ENCODE results near the gene CADPS2.

The CADPS2 gene

DNA sequence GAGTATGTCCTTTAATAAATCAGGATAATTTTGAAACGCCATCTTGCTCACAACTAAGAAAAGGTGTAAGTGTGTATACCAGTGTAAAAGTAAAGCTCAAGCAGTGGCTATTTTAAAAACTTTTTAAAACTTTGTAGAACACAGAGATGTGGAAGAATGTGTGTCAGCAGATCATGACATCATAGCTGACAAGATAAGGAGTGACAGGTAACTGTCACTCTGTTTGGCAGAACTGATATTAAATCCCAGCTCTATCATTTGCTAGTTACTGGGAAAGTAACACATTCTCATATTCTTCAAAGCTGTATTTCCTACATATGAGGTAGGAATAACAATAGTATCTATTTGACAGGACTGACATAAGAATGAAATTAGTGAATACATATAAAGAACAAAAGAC lies 119.7 kb downstream of the CADPS2 start:
- DNase-seq, result no peak

DNA sequence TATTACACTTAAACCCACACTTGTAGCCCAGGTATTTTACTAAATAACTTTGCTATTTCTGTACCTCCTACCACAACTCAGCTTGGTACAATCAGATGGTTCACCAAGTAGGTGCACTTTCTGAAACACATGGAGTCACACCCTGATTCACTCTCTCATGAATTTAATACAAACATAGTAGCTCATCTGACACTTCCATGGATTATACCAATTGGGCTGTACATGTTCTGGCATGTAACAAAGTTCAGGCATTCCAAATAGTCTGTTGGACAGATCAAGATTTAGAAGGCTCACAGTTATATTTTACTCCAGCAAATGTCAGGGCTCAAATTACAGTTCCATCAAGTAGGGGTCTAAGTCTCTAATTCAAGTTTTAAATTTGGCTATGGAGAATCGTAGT lies 121.4 kb downstream of the CADPS2 start:
- DNase-seq, result no peak

DNA sequence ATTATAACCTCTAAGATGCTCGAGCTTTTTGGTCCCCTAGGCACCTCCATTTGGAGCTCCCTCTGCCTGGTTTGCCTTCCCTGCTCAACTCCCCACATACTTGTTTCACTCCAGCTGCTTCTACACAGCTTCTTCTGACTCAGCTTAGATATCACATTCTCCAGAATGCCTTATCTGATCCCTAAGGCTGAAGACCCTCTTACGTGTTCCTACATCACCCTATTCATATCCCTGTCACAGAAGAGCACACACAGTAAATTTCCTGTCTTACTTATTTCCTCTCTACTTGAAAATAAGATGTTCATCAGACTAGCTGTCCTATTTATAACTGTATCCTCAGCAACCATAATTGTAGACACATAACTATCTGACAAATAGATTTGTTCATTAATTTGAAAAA lies 122.2 kb downstream of the CADPS2 start:
- DNase-seq, result no peak

DNA sequence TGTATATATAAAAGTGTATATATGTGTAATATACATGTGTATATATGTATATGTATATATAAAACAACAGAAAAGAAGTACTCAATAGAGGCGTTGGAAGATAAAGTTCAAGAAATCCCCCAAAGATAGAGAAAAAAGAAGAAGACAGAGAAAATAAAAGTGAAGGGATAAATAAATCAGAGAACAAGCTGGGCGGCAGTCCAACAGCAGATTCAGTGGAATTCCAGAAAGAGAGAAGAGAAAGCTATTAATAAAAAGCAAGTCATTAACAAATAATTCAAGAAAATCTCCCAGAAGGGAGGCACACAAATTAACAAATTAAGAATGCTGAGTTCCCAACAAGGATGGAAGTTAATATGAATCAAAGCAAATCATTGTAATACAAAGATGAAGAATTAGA lies 124.2 kb downstream of the CADPS2 start:
- DNase-seq, result no peak

DNA sequence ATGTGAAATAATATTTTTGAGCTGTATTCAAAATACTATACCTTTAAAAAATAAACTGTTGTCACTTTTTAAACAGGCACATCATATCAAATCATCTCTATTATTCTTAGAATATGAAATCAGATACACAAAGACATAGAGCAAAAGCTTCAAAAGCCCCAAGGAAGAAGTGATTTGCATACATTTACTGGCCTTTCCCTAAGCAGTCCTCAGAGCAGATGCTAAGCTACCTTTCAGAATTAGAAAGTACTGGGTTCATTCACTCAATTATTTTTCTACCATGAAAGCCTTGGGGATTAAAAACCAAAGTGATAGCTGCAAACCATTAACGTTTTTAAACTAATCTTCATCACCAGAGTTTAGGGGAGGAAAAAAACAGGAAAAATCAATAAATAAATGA lies 127.8 kb downstream of the CADPS2 start:
- no peak for DNase-seq

DNA sequence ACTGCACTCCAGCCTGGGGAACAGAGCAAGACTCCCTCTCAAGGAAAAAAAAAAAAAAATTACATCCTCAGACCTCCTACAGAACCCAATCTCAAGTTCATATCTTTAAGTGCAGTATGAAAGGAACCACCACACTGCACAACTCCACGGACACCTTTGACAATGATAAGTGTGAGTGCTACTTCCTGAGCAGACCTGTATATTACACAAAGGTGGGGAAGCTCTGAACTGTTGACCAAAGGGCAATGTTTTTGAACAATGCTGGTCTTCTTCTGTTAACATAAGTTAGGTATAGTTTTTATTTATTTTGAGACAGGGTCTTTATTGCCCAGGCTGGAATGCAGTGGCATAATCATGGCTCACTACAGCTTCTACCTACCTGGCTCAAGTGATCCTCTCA lies 129.4 kb downstream of the CADPS2 start:
- DNase-seq, result no peak

DNA sequence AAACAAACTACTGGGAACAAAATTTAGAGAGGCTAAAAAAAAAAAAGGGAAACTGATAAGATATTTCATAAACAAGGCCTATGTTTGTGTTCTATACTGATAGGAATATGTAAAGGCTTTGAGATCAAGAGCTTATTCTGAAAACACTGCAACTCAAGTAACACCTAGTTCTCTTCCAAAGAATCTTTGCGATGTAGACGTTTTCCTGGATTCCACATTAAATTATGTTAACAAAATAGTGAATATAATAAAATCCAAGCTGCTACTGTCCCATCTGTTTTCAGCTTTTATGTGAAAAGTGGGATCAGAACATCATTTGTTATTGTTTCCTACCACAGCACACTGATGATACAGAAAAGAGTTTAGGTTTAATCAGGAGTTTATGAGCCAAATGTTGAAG lies 130.6 kb downstream of the CADPS2 start:
- DNase-seq, result no peak

DNA sequence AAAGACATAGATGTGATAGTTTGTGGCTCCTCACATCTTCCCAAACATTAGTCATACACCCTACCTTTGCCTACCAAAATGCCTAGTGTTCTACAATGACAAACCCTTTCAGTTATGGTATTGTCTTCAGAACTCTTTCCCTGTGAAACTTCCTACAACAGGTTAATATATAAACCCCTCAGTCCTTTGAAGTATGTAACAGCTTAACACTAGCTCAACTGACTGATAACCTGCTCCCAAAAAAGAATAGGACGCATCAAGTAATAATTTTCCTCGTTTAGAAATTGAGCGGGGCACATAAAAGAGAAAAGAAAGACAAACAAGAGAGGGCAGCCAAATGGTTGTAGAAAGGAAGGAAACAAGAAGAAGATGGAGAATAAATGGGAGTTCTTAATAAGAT lies 133.7 kb downstream of the CADPS2 start:
- DNase-seq, result no peak

DNA sequence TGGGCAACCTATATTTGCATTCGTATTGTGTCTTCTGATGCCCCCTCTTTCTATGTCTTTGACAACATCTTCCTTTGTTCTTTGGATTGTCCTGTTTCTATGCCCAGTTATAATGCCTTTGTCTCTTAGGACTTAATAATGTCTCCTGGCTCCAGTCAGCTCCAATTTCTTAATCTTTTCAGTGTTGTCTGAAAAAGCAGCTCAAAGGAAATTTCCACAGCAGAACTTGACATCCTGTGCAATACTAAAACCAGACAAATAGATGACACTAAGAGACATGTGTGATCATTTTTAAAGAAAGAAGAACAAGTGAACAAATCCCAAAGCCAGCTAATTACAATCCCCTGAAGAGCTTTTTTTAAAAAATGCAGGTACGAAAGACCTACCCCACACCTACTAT lies 135.9 kb downstream of the CADPS2 start:
- DNase-seq, result no peak

DNA sequence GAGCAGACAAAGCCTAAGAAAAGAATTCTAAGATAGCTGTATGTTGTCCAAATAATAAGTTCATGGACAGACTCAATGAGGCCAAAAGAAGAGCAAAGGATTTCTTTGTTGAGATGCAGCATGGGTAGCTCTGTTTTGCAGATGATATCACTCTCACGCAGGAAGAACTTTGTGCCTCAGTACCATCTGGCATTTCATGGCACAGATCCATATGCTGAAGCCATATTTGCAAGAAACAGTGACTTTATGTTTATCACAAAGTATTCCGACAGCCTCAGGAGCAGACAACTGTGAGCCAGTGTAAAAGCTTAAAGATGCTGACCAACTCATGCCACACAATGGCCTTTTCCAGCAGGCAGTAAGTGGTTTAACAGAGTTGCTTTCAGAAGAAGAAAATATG lies 138.1 kb downstream of the CADPS2 start:
- DNase-seq, result no peak

DNA sequence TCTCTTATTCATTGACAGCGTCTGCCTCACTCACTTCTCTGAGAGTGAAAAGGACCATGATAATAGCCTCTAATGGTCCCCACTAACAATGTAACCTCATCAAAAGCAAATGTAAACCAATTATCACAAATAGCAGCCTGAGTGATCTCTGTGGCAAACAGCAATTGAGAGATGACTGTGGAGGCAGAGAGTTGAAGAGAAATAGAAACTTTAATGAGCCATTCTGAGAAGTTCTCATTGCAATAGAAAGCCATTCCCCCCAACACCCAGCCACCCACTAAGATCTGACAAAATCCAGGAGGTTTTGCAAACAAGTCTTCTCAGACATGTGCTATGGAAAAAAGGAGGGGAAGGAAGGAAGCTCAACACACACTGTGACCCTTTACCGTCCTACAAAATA lies 139.3 kb downstream of the CADPS2 start:
- DNase-seq, result no peak

DNA sequence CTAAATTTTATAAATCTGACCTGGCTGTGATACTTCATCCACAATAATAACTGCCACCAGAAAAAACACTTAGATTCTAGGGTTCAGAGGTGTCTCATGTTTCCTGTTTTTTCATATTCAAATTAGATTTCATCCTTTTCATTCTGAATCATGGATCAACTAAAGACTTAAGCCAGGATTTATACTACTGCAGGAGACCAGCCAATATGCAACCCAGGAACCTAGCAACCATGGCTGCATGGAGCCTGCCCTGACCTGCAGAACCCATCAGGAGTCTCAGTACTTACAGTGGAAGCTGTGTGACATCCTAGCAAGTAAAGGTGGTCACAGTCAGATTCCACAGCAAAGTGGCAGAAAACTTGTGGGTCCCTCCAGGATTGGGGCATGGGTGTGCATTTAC lies 143.0 kb downstream of the CADPS2 start:
- no peak for DNase-seq

DNA sequence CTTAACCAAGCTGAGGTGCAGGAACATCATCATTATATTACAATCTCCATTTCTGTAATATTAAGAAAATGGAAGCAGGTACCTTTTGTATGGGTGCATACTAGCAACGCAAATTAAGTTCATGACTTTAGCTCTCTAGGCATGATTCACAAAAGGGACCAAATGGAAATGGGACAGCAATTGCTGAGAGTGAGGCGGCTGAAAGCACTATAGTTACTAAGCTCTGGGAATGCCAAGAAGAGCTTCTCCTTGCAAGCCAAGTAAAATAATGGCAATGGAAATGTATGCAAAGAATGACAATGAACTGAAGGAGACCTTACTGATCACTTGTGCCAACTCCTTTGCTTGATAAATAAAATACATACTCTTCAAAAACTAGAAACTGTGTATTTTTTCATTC lies 147.3 kb downstream of the CADPS2 start:
- no peak for DNase-seq

DNA sequence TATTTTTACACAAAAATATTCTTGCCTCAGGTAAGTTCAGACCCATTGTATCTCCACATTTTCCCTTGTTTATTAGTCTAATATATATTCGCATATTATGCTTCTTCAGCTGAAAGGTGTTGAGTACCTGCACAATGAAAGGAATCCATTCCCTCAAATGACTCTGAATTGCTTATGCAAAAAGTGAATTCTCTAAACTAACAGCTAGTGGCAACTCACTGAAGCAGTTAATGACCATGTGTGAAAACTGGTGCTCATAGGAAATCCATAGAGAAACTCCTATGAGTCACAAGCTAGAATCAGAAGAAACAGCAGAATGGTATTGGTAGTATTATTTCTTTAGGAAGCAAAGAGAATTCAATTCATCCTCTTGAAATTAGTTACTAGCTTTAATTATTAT lies 150.1 kb downstream of the CADPS2 start:
- DNase-seq, result no peak

DNA sequence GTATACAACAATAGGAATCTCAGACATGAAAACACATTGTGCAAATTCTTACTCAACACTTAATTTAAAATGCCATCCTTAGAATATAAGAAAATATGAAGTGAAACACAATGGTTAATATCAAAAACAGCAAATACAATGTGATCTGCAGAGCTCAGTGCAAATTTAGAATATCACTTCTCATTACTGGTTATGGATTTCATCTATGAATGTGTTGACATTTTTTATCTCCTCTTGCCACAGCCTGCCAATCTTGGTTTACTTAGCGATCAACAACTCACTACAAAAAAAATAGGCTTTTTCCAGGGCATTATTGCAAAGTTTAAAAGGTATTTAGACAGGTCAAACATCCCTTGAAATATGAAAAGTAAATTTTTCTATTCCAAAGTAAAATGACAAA lies 158.5 kb downstream of the CADPS2 start:
- DNase-seq, result no peak

DNA sequence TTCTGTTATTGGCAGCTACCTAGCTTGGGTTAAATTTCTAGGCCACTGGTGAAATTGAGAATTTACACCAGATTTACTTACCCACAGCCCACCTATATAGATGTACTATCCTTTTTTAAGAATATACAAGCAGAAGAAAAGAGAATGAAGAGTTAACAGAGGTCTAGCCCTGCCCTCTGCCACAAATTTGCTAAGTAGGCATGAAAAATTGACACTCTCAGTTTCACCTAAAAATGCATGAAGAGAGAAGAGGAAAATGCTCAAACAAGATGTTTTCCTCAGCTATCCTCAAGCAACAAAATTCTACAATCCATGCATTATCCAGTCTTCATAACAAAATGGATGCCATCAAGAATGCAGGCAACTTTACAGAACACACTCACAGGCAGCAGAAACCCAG lies 158.9 kb downstream of the CADPS2 start:
- no peak for DNase-seq

DNA sequence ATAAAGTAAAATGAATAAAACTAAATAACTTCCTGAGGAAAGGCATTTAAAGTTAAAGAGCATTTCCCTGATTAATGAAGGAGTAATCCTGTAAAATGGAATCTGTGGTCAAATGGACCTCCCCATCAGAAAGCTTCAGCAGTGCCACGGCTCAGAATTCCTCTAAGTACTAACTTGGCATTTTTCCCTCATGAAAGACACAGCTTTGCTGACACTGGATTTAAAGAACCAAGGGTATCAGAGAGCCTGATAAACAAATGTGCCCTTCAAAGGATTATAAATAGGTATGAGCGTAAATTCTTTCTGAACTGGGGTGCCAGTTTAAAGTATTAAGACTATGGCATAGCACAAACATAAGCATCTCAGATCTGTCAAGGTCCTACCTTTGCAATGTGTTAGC lies 159.4 kb downstream of the CADPS2 start:
- no peak for DNase-seq

DNA sequence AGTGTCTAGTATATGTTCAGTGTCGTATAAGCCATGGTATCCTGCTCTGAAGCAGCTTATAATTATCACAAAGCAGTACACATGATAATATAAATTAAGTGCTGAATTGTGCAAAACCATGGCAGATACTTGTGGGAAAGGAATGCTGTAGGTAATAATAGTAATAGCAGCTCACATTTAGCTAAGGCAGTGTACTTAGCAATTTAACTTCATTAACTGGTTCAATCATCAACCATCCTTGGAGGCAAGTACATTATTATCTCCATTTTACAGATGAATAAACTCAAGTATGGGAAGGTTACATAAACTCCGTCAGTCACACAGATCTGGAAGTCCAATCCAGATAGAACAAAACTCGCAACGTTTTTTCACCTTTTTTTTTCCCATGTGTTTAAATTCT lies 161.9 kb downstream of the CADPS2 start:
- DNase-seq, result no peak

DNA sequence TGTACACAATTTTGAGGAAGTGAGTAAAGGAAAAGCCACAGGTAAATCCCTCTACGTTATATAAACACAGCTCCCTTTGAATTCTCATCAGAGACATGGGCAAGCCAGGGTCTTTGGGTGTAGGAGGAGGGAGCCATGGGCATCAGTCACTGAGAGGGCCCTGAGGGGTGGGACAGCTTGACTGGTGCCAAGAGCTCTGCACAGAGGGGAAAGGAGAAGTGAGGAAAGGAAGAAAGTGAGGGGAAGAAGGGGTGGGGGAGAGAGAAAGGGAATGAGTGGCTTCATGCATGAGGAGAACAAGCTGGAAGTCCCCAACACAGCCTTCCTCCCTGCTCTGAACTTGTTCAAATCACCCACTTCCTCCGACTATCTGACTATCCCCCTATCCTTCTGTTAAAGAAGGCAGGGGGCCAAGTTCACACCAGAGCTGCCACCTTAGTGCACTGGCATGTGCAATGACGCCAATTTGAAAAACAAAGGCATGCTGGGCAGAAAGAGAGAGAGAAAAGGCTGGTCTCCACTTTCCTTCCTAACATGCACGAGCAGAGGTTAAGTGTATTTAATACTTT lies 167.2 kb downstream of the CADPS2 start:
- no peak for DNase-seq

DNA sequence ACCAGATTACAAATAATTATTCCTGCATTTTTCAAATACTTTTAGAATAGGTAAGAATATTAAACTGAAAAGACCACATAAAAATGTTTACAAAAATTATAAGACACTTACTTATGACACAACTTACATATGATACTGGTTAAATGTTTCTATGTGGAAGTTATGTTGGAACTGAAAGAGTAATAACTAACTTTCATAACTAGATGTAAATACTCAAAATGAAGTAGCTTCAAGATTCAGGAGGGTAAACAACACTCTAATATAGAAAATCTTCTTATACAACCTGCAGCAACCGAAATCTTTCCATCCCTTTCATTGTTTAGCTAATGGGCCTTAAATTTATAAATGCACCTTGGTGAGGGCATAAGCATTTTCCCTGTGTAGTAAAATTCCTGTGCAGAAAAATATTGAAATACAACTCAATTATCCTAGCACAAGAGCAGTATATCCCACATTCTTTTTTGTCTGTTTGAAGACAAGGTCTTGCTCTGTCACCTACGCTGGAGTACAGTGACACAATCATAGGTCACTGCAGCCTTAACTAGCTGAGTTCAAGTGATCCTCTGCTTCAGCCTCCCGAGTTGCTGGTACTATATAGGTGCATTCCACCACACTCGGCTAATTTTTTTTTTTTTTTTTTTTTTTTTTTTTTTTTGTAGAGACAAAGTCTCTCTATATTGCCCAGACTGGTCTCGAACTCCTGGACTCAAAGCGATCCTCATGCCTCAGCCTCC lies 168.7 kb downstream of the CADPS2 start:
- no peak for DNase-seq

DNA sequence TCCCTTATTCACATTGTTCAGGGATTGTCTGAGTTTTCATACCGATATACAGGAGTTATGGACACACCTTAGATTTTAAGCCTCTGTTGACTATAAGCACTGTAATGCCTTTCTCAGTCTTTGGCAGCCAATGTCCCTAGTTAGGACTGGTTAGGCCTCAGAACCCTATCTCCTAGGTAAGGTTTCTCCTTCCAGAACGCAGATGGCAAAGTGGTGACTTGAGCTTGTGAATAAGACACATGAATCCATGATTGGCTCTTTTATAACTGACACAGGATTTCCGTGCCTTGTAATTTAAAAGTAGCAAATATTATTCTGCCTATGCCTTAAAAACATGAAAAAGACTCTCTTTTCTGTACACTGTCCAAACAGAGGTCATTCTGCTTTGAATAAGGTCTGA lies 171.1 kb downstream of the CADPS2 start:
- DNase-seq, result no peak

DNA sequence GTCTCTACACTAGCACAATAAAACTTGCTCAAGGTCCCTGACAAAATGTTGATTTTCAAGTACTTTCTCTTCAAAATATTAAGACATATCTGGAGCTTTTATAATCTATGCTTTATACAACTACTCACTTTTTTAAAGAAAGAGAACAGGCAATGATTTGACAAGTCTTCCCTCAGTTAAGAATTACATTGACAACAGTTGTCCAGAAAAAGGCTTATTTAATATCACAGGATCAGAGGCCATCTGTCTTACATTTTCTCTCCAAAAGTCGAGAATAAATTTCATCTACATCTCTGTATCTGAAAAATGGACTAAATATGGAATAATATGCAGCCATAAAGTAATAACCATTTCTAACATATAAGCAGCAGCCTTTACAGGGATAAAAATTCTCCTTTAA lies 175.3 kb downstream of the CADPS2 start:
- DNase-seq, result no peak

DNA sequence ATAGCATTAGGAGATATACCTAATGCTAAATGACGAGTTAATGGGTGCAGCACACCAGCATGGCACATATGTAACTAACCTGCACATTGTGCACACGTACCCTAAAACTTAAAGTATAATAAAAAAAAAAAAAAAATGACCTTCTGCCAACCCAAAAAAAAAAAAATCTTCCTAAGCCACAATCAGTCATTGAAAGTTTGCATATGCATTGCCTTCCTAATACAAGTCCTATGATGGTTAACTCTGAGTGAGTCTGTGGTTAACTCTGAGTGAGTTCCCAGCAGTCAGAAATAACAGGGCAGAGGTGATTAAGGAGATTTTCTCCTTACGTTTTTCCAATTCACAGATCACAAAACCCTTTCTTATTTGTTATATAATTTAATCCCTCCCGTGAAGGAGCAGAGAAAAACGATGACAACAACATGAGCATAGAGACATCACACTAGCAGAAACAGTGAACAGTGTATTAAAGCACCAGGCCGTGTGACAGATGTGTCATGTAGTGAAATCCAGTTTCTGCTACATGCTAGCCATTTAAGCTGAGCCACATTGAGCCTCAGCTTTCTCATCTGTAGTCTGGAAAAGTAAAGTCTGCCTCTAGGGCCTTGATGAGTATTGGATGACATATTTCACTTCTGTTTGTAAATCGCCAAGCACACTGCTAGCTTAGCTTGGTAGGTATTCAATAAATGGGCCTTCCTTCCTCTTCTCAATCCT lies 176.2 kb downstream of the CADPS2 start:
- no peak for DNase-seq

DNA sequence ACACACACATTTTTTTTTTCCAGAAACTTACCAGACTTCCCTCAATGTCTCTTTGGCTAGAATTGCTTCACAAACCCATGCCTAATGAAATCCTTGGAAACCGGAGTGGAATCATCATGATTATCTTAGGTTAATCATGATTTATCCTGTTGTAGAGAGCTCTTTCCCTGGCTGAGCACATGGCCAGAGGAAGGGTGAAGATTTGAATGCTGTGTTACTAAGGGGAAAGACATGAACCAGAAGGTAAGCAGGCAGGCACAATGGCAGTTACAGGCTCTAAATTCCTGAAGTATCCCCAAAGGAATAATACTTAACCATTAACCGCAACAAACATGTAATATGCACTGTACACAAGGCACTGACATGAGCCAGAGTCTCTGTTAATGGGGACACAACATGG lies 179.4 kb downstream of the CADPS2 start:
- DNase-seq, result no peak
